Measurements from ENCODE around the gene TSTD1.

- TF ChIP-seq CTCF (IDR thresholded peaks at IDR 0.05) (no peak), POLR2A (IDR thresholded peaks at IDR 0.05) (no peak), EP300 (IDR thresholded peaks at IDR 0.05) (no peak), POLR2AphosphoS5 (IDR thresholded peaks at IDR 0.05) (no peak)
Measured at GRCh38 chr1:161084597-161084988, 45.8 kb upstream of the TSTD1 start.
